GM18526 (cell line): Measurements from ENCODE around the gene ANKRD42.

Experiments used
- POLR2A ChIP-seq: IDR thresholded peaks from 3 replicates; pipeline ENCODE4 v1.6.1; 2011; ENCODE audit not compliant: insufficient read length; ENCODE audit errors: extremely low read depth

The ANKRD42 gene

DNA sequence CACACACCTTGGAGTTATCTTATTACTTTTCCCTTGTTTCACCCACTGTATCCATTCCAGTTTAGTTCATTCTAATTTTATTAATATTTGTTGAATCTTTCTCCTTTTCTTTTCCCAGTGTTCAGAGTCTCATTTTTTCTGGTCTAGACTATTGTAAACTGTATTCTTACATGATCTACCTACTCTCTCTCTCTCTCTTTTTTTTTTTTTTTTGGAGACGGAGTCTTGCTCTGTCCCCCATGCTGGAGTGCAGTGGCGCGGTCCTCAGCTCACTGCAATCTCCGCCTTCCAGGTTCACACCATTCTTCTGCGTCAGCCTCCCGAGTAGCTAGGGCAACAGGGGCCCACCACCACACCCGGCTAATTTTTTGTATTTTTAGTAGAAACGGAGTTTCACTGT is 2.1 kb downstream of the ANKRD42 start:
- TF ChIP-seq POLR2A, result no peak

GRCh38 chr11:83200035-83200434 is 6.5 kb downstream of the ANKRD42 start:
- TF ChIP-seq POLR2A, result no peak

DNA sequence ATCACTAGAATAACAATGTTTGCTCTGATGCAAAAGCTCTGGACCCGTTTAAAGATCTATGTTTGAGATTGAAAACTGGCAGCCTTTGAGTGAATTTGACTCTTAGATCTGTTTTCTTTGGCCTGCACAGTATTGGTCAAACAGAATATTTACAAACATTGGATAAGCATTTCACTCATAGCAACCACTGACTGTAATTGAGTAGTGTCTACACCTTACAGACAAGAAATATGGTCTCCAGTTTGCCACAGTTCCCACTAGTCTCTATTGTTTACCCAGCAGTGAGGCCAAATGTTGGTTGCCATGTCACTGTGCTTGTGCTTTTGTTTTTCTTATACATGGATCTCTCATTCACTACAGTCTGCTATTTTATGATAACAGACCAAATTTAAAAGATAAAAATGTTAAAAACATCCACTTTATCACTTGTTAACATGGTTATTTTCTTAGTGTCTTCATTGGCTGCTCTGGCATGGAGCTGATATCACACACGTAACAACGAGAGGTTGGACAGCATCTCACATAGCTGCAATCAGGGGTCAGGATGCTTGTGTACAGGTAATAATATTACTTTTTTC is 12.2 kb downstream of the ANKRD42 start:
- no peak for TF ChIP-seq POLR2A

GRCh38 chr11:83206221-83206620 is 12.7 kb downstream of the ANKRD42 start:
- no peak for TF ChIP-seq POLR2A

DNA sequence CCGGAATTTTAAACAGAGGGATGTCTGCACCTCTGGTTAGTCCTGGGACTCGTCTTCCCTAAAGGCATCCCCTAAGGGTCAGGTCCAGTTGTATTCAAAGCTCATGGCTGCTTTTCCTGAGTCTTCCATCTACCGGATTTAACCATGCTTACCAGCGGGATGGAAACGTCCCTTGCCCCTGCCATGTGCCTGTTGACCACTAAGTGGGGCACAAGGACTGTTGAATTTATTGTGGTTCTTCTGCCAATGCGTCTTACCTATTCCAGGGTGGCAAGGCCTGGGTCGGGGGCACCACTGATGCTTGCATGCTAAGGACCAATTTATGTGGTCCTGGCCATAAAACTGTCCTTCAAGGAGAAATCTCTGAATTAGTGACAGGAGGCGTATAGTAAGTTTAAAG is 25.6 kb downstream of the ANKRD42 start:
- no peak for TF ChIP-seq POLR2A

- TF ChIP-seq POLR2A, result no peak
Observed at GRCh38 chr11:83220260-83220659, 26.7 kb downstream of the ANKRD42 start.

- no peak for TF ChIP-seq POLR2A
Observed at GRCh38 chr11:83221694-83222093, 28.2 kb downstream of the ANKRD42 start.

DNA sequence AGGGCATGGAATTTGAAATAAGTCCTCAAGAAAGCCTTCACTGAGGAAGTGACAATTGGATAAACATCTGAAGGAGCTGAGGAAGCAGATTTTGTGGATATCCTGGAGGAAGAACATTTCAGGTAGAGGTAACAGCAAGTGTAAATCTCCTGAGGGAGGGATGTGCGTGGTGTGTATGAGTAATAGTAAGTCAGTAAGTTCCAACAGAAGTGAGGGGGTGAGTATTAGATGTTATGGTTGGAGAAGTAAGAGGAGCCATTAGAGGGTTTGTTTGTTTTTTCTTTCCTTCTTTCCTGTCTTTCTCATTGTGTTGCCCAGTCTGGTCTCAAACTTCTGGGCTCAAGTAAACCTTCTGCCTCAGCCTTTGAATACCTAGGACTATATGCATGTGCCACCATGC is 29.0 kb downstream of the ANKRD42 start:
- no peak for TF ChIP-seq POLR2A

DNA sequence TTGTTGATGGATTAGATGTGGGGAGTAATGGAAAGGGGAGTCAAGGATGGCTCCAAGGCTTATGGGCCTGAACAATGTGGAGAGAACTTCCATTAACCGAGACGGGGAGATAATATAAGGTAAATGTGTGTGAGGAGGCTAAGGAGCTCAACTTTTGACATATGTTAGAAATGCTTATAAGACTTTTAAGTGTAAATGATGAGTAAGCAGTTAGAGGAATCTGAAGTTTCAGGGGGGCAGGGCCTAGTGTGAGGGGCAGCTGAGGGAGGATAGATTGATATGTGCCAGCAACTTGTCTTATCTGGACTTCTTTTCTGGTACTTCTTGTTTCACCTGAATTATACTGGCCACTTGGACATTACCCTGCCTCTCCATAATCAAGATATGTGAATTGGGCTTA is 29.9 kb downstream of the ANKRD42 start:
- no peak for TF ChIP-seq POLR2A

DNA sequence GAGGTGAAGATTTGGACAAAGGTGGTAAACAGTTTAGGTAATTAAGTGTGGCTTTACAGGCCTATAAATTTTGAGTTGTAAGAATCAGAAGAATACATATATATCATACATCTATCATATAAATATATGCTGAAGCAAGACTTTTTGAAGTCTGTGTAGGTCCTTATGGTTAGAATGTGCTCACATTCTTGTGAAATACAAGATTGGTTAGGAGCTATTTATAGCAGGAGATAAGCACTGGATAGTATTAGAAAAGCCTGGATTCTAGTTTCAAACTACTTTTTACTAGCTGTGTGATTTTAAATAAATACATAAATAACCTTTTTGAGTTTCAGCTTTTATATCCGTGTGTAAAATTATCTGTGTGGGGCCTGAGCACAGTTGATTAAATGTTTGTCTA is 42.3 kb downstream of the ANKRD42 start:
- TF ChIP-seq POLR2A, result no peak

GRCh38 chr11:83238111-83238510 is 44.6 kb downstream of the ANKRD42 start:
- TF ChIP-seq POLR2A, result no peak

DNA sequence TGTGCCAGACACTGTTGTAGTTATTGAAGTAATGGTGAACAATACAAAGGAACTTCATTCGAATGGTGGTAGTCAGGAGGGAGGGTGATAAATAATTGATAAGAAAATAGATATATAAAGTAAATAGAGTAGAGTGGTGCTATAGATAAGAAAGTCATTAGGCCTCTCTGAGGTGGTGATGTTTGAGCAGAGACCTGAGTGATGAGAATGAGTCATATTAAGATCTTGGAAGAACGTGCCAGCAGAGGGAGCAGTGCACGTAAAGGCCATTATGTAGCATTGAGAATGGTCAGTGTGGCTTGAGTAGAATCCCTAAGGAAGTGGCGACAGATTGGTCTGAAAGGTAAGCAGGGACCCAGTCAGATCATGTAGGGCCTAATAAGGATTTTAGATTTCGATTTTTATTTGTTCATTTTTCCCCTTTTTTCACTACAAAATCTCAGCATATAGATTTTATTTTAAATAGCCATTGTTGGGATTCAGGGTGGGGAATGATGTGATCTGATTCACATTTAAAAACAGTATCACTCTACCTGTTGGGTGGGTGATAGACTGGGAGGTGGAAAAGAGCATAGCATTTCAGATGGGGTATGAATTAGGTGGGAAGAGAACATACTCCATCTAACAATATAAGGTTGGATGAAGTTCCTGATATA is 47.9 kb downstream of the ANKRD42 start:
- TF ChIP-seq POLR2A, result no peak

DNA sequence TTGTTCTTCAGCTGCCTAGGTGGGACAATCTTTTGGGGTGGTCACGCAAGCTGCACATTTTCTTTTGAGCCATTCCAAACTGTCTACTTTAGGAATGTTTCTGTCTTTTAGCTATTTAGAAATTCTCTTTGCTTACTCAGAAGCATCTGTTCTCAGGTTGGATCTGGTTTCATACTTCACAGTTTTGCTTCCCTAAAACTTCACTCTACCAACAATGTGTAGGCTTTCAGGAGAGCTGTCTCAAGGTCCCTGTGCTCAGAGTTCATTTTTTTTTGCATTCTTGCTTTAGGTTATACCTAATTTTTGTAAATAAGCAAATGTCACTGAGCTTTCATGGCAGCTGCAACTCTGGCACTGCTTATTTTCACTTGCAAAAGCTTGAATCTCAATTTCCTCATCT is 55.9 kb downstream of the ANKRD42 start:
- no peak for TF ChIP-seq POLR2A

GRCh38 chr11:83249972-83250593 is 56.6 kb downstream of the ANKRD42 start:
- no peak for TF ChIP-seq POLR2A

- no peak for TF ChIP-seq POLR2A
Observed at GRCh38 chr11:83252266-83252665, 58.8 kb downstream of the ANKRD42 start.

- TF ChIP-seq POLR2A, result no peak
Observed at GRCh38 chr11:83252941-83253340, 59.4 kb downstream of the ANKRD42 start.

DNA sequence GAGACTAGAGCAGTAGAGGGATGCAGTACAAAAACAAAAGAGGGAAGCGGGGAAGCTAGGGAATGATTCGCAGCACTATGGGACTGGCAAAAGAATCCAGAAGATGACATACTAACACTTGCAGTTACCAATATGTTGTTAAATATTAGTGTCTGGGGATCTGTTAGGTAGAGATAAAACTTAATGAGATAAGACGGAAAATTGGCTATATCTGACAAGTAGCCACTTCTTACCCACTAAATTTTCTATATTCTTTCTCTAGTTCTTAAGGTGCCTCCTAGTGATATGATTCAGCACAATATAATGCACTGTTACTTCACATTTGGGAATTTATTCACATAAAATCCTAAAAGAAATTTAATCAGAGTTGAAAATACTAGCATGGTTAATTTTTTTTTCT is 61.9 kb downstream of the ANKRD42 start:
- no peak for TF ChIP-seq POLR2A
